Erythroblast (primary cell): ENCODE data around the gene KCNJ11.
"Not testable (repeated sequence)": the region's sequence is repeated elsewhere in the genome, so short reads cannot be mapped to it uniquely, and the experiment has no call there.

Experiments used
- DNase-seq, 2 experiments: peaks; one replicate each; lab custom pipeline; 2025; lab: John Stamatoyannopoulos, UW
- GATA1 ChIP-seq: IDR thresholded peaks from 2 replicates; pipeline ENCODE4 v1.6.1; 2011; ENCODE audit warnings: low read depth, mild to moderate bottlenecking, control low read depth, low read length, moderate library complexity
- POLR2A ChIP-seq: IDR thresholded peaks from 2 replicates; pipeline ENCODE4 v1.6.1; 2011; ENCODE audit warnings: mild to moderate bottlenecking, low read length

The KCNJ11 gene

DNA sequence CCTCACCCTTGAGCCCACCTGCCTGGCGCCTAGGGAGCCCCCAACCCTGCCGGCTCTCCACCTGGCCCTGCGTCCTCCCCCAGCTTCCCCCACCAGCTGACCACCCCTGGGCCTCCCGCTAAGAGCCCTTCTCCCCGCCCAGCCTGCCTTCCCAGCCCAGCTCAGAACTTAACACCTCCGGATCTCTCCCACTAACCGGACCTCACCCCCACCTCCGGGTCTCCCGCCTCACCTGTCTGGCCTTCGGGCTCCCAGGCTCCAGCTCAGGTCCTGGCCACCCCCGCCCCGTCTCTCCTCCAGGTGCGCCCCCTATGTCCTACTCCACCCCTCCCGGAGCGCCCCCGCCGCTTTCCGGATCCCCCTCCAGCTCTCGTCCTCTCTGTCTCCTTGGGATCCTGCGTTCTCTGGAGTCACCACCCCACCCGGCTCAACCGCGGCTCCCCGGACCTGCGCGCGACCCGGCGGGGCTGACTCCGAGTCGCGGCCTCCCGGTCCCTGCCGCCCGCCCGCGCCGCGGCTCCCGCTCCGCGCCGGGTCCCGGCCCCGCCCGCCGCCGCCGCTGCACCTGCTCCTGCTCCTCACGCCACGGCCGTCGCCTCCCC is at the start of gene KCNJ11:
KCNJ11 (minus strand) TSS at position 51 of the 602 bp plus-strand sequence. CDS start 568 bp downstream, outside the sequence.
- TF ChIP-seq GATA1 (no peak), POLR2A (no peak)
- DNase-seq: no peak

- no peak for DNase-seq
- TF ChIP-seq POLR2A: no peak
- no peak for TF ChIP-seq GATA1
Observed at GRCh38 chr11:17437366-17437765, 48.9 kb upstream of the KCNJ11 start.

DNA sequence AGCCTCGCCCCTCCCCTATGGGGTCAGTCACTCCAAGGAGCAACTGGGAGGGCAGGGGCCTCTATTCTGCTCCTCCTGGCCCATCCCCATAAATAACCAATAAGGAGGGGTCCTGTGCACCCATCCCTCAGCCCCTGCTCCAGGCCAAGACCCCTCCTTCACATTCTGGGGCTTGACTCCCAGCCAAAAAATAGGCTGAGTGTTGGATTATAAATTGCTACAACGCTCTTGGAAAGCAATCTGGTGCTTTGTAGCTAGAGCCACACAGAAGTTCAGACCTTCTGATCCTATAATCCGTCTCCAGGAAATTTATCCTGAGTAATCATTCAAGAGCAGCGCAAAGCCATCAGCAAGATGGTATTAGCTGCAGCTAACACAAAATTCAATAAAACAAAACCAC is 45.6 kb upstream of the KCNJ11 start:
- TF ChIP-seq GATA1 (no peak), POLR2A (no peak)
- no peak for DNase-seq

DNA sequence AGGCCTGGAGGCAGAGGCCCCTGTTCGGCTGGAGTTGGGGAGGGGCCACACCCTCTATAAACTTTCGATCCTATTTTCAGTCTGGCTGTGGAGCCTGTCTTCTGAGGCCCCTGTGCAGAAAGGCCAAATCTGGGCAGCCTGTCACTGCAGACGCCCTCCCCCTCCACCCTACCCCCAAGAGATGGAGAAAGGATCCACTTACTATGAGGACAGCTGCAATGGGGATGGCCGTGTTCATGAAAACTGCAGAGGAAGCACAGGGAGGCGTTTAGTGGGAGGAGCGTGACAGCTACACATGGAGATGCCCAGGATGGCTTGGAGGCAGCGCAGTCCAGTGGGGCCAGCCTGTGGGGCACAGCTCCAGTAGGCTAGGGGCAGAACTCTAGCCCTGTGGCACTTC is 43.5 kb upstream of the KCNJ11 start:
- TF ChIP-seq GATA1 (no peak), POLR2A (no peak)
- DNase-seq: no peak

GRCh38 chr11:17431139-17431538 is 42.7 kb upstream of the KCNJ11 start:
- TF ChIP-seq GATA1 (no peak), POLR2A (no peak)
- no peak for DNase-seq

- DNase-seq: no peak
- TF ChIP-seq POLR2A (no peak), GATA1 (no peak)
Observed at GRCh38 chr11:17430616-17431015, 42.2 kb upstream of the KCNJ11 start.

DNA sequence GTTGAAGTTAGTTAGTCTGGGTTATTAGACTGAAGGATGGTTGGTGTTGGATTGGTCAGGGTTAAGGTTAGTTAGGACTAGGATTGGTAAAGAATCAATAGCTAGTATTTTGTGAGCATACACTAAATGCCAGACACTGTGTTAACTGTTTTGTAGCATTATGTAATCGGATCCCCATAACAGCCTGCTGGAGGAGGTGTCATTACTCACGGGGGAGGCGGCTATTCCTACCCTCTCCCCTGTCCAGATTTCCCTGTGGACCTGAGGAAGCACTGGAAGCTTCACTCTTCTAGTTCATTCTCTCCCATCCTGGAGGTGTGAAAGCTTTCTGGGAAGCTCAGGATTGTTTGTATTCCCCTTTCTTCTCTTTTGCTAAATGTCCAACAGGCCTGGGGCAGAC is 40.5 kb upstream of the KCNJ11 start:
- DNase-seq: no peak
- no peak for TF ChIP-seq GATA1
- no peak for TF ChIP-seq POLR2A

DNA sequence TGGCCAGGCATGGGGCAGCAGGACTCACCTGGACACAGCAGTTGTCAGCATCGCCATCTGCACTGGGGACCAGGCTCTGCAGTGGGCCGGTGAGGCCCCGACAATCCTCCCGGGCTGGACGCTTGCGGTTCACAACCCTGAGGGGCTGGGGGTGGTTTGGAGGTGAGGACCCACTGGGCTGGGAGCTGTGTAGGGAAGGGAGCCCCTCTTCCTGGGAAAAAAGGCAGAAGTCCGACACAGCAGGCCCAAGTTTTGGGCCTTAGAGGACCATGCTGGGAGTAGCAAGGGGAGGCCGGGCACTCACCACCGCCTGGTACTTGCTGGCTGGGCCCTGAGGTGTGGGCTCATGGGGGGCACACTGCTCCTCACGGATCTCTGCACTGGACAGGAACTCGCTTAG is 39.8 kb upstream of the KCNJ11 start:
- TF ChIP-seq GATA1: no peak
- TF ChIP-seq POLR2A: no peak
- no peak for DNase-seq

- DNase-seq: not testable (repeated sequence)
Observed at GRCh38 chr11:17426233-17426632, 37.8 kb upstream of the KCNJ11 start.

GRCh38 chr11:17423533-17424310 is 35.3 kb upstream of the KCNJ11 start:
- DNase-seq: no peak
- TF ChIP-seq GATA1 (no peak), POLR2A (no peak)

DNA sequence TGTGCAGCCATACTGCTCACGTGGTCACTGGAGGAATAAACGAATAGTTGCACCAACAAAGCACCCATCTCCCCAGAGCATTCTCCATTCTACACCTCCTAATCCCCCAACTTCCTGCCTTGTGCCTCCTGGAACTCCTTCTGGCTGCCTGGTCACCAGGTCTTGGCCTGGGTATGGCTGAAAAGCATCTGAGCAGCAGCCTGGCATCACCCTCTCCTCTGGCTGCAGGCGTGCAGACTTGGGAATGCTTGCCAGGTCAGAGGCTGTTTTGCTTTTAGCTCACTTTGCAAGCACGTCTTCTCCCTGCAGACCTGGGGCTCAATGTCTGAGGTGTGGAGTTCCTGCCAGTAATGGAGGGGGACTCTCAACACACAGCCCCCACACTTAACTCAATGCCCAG is 33.3 kb upstream of the KCNJ11 start:
- DNase-seq: no peak
- no peak for TF ChIP-seq GATA1
- TF ChIP-seq POLR2A: no peak

GRCh38 chr11:17418444-17419081 is 30.1 kb upstream of the KCNJ11 start:
- no peak for DNase-seq
- TF ChIP-seq POLR2A (no peak), GATA1 (no peak)

DNA sequence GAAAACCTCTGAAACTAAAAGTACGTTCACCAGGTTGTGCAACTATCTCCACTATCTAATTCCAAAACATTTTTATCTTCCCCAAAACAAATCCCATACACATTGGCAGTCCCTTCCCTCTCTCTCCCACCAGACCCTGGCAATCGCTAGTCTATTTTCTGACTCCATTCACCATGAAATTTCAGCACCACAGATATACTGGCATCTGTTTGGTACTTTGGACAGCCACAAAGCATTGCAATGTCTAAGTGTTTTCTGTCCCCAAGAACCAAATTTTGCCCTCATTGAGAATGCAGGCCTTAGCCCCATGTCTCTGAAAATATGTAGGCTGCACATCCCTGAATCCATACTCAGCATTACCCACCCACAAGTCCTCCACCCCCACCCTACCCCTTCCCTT is 28.0 kb upstream of the KCNJ11 start:
- TF ChIP-seq POLR2A: no peak
- no peak for TF ChIP-seq GATA1
- DNase-seq: no peak

DNA sequence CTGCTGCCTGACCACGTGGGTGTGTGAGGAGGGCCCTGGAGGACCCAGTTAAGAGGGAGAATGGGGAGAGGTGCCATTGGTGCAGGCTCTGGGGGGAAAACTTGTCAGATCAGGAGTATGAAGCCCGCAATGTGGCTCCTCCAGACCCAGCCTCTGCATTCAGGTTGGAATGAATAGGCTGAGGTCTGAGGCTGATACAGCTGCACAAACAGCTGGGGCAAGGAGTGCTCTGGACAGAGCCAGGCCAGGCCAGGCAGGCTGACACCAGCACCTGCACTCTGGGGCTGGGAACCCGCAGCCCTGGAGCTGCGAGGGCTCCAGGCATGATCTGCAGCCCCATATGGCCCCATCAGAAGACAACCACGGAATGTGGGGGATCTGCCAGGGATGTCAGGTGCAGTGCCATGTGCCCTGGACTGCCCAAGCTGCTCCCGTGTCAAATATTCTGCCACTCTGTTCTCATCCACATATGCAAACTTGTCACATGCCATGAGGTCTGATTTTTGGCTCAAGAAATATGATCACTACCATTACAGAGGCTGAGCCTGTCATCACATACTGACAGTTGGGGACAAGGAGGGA is 27.2 kb upstream of the KCNJ11 start:
- no peak for TF ChIP-seq POLR2A
- TF ChIP-seq GATA1: no peak
- no peak for DNase-seq
